ENCODE measurements around the gene KIAA1328. TPM values are rescaled to one million over a fixed set of nuclear protein-coding genes. Genes with fewer than 3 reads are reported as not detected.
A peak's percentile ranks its signal among the peaks of the same experiment; 100 is the strongest.

The KIAA1328 gene
- polyA plus RNA-seq, 1 of the 3 experiments (the other 2 are of a cell fraction): 2.6 TPM

GRCh38 chr18:37246779-37247340 is 417.9 kb downstream of the KIAA1328 start (continued):
- TF ChIP-seq TCF12 (IDR thresholded peaks at IDR 0.05) (no peak), RXRA (IDR thresholded peaks at IDR 0.05; ENCODE audit: borderline replicate concordance, low read depth) (no peak)

- POLR2A ChIA-PET: no interaction called here
- H3K4me3 ChIP-seq (ENCODE audit: low read depth in 2 of 2, low read length in 1 of 2): no peak overlapping the region
- TF ChIP-seq YY1 (IDR thresholded peaks at IDR 0.05; ENCODE audit: low read depth) (no peak), RXRA (IDR thresholded peaks at IDR 0.05; ENCODE audit: borderline replicate concordance, low read depth) (no peak), TAF1 (IDR thresholded peaks at IDR 0.05; ENCODE audit: borderline replicate concordance, low read depth, low read length) (no peak), MXI1 (IDR thresholded peaks at IDR 0.05; ENCODE audit: low read depth, low read length) (no peak)
- CTCF ChIA-PET: interaction anchor here (1.1 kb wide), 2 partner anchors 14 to 16 kb away, joined by 3 to 4 read pairs; no protein-coding TSS in a partner anchor
- no peaks in the 10 kb centered on the region; a peak in 1 of 4 replicates for H3K4me1 ChIP-seq (ENCODE audit: control insufficient read depth in 1 of 2, insufficient read depth in 2 of 2, low read depth in 1 of 2, low read length in 1 of 2)
- H3K27me3 ChIP-seq (ENCODE audit: insufficient read depth): no peaks in the 10 kb centered on the region; the same call in 1 of the 2 replicates
- no peaks in the 10 kb centered on the region for H3K9me3 ChIP-seq
- H4K20me1 ChIP-seq (ENCODE audit: insufficient read depth): no peaks in the 10 kb centered on the region
- no peaks in the 10 kb centered on the region for H3F3A ChIP-seq (replicated peaks; ENCODE audit: insufficient read depth)
- H3K4me2 ChIP-seq: no peak overlapping the region
- peak; percentile 60 for DNase-seq
- 66% methylated on average over 9 of the region's 10 CpGs for WGBS (ENCODE audit: low lambda C conversion rate)
- H3K9me2 ChIP-seq: no peaks in the 10 kb centered on the region
- no peak overlapping the region for H2AFZ ChIP-seq (ENCODE audit: low read depth)
- no peak overlapping the region for H3K27ac ChIP-seq (ENCODE audit: low read depth in 2 of 2, low read length in 1 of 2)
- no peaks in the 10 kb centered on the region for H3K36me3 ChIP-seq (replicated peaks in 1 of 2; ENCODE audit: control insufficient read depth in 1 of 2, insufficient read depth in 2 of 2, low read length in 1 of 2)
- no peaks in the 10 kb centered on the region for H3K79me2 ChIP-seq (ENCODE audit: insufficient read depth)
- H3K9ac ChIP-seq: no peak overlapping the region
Measured at GRCh38 chr18:37247497-37248161, 418.7 kb downstream of the KIAA1328 start.

DNA sequence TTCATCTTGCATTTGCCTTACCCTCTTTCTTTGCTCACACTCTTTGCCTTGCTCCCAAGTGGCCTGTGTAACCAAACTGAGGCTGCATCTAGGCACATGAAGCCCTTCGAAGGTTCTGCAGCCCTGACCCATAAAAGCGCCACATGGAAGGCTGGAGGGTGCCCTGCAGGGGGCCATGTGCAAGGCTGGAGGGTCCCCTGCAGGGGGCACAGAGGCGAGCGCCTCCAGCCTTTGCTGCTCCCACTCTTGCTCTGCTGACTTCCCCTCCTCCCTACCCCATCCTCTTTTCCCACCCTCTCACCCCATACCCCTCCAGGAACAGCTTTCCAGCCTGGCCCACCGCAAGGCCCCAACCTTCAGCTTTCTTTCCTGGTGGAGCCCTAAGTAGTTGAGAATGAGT is 419.4 kb downstream of the KIAA1328 start:
- Histone ChIP-seq H3K4me1 (ENCODE audit: control insufficient read depth in 1 of 2, insufficient read depth in 2 of 2, low read depth in 1 of 2, low read length in 1 of 2) (no peaks in the 10 kb centered on the region; a peak in 1 of 4 replicates), H4K20me1 (ENCODE audit: insufficient read depth) (no peaks in the 10 kb centered on the region), H3F3A (replicated peaks; ENCODE audit: insufficient read depth) (no peaks in the 10 kb centered on the region), H3K4me3 (ENCODE audit: low read depth in 2 of 2, low read length in 1 of 2) (no peak overlapping the region), H3K27ac (ENCODE audit: low read depth in 2 of 2, low read length in 1 of 2) (no peak overlapping the region), H3K79me2 (ENCODE audit: insufficient read depth) (no peaks in the 10 kb centered on the region), H3K9me3 (no peaks in the 10 kb centered on the region), H2AFZ (ENCODE audit: low read depth) (no peak overlapping the region), H3K9ac (no peak overlapping the region), H3K9me2 (no peaks in the 10 kb centered on the region), H3K27me3 (ENCODE audit: insufficient read depth) (no peaks in the 10 kb centered on the region; the same call in 1 of the 2 replicates), H3K4me2 (no peak overlapping the region), H3K36me3 (replicated peaks in 1 of 2; ENCODE audit: control insufficient read depth in 1 of 2, insufficient read depth in 2 of 2, low read length in 1 of 2) (no peaks in the 10 kb centered on the region)
- TF ChIP-seq USF2 (IDR thresholded peaks at IDR 0.05; ENCODE audit: borderline replicate concordance, low read depth, low read length) (no peak), ELF1 (IDR thresholded peaks at IDR 0.05) (no peak), SIN3A (IDR thresholded peaks at IDR 0.05; ENCODE audit: borderline replicate concordance, low read depth, low read length) (no peak)
- CTCF ChIA-PET: interaction anchor here (1.1 kb wide), 2 partner anchors 14 to 16 kb away, joined by 3 to 4 read pairs; no protein-coding TSS in a partner anchor
- no peak for DNase-seq
- POLR2A ChIA-PET: no interaction called here
- WGBS (ENCODE audit: low lambda C conversion rate): 73% methylated on average over 4 of the region's 5 CpGs

Measured in SK-N-SH (cell line).